Measurements from ENCODE around the gene IKZF1.

IKZF1 gene

GRCh38 chr7:50324113-50324512, 19.6 kb downstream of the IKZF1 start:
- ChIA-PET POLR2A (no interaction called here), CTCF (interaction anchor here (1.0 to 1.4 kb wide), 3 partner anchors 12 to 45 kb away, joined by 3 read pairs; no protein-coding TSS in a partner anchor)
- WGBS (ENCODE audit: insufficient coverage): 86% methylated on average over 1 of the region's 3 CpGs
- Histone ChIP-seq H3K4me1 (ENCODE audit: control extremely low read depth in 1 of 4, control insufficient read depth in 4 of 4, insufficient read depth in 4 of 4, low read length in 3 of 4) (peaks cover 8 to 29% (median 17%) of the 10 kb centered on the region in 4 experiments), H3K27ac (ENCODE audit: insufficient read depth in 1 of 2, low read depth in 1 of 2, low read length in 2 of 2, poor library complexity in 1 of 2, severe bottlenecking in 2 of 2) (no peak overlapping the region), H3K27me3 (replicated peaks in 2 of 5; ENCODE audit: control insufficient read depth in 4 of 5, insufficient read depth in 5 of 5, low read length in 4 of 5) (no peaks in the 10 kb centered on the region), H3K4me3 (ENCODE audit: control insufficient read depth in 1 of 7, extremely low read depth in 1 of 7, insufficient read depth in 4 of 7, low read depth in 2 of 7, low read length in 6 of 7) (no peak overlapping the region), H3K9me3 (ENCODE audit: control extremely low read depth in 1 of 5, control insufficient read depth in 4 of 5, insufficient read depth in 2 of 5, low read depth in 1 of 5, low read length in 4 of 5) (no peaks in the 10 kb centered on the region), H3K36me3 (ENCODE audit: control insufficient read depth in 4 of 4, insufficient read depth in 4 of 4, low read length in 3 of 4) (peaks cover 23 to 86% (median 49%) of the 10 kb centered on the region in 4 experiments)
- DNase-seq: no peak

DNA sequence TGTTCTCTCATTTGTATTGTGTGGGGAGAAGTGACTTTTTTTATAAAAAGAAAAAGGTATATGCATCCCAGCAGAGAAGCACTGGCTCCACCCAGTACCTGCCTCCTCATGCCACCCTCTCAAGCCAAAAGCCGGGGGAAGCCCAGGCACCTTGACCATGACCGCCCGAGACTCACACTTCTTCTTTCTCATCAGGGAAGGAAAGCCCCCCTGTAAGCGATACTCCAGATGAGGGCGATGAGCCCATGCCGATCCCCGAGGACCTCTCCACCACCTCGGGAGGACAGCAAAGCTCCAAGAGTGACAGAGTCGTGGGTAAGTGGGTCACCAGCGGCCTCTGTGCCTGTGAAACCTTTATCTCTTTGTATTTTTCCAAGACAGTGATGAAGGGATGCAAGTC, 22.9 kb downstream of the IKZF1 start:
- POLR2A ChIA-PET: interaction anchor here (1.0 kb wide), 1 partner anchor 8 kb away, joined by 3 read pairs; no protein-coding TSS in a partner anchor

GRCh38 chr7:50329775-50330174, 25.3 kb downstream of the IKZF1 start:
- H3K27ac ChIP-seq (ENCODE audit: insufficient read depth in 1 of 2, low read depth in 1 of 2, low read length in 2 of 2, poor library complexity in 1 of 2, severe bottlenecking in 2 of 2): peak overlapping the region; percentile 16 to 67
- POLR2A ChIA-PET: no interaction called here
- no peaks in the 10 kb centered on the region for H3K27me3 ChIP-seq (replicated peaks in 2 of 5; ENCODE audit: control insufficient read depth in 4 of 5, insufficient read depth in 5 of 5, low read length in 4 of 5)
- peaks cover 20 to 84% (median 34%) of the 10 kb centered on the region in 4 experiments for H3K36me3 ChIP-seq (ENCODE audit: control insufficient read depth in 4 of 4, insufficient read depth in 4 of 4, low read length in 3 of 4)
- WGBS (ENCODE audit: insufficient coverage): 94% methylated on average over 8 of the region's 9 CpGs
- H3K9me3 ChIP-seq (ENCODE audit: control extremely low read depth in 1 of 5, control insufficient read depth in 4 of 5, insufficient read depth in 2 of 5, low read depth in 1 of 5, low read length in 4 of 5): no peaks in the 10 kb centered on the region
- H3K4me3 ChIP-seq (ENCODE audit: control insufficient read depth in 1 of 7, extremely low read depth in 1 of 7, insufficient read depth in 4 of 7, low read depth in 2 of 7, low read length in 6 of 7): no peak overlapping the region
- DNase-seq: no peak
- peaks cover 29 to 58% (median 54%) of the 10 kb centered on the region in 4 experiments for H3K4me1 ChIP-seq (ENCODE audit: control extremely low read depth in 1 of 4, control insufficient read depth in 4 of 4, insufficient read depth in 4 of 4, low read length in 3 of 4)
- CTCF ChIA-PET: interaction anchor here (1.4 to 2.2 kb wide), 7 partner anchors 9 to 122 kb away, joined by 4 to 11 read pairs (median 8); no protein-coding TSS in a partner anchor

More for the DNA sequence above, 22.9 kb downstream of the IKZF1 start:
- CTCF ChIA-PET: interaction anchor here (0.7 to 2.1 kb wide), 8 partner anchors 10 to 178 kb away, joined by 3 to 6 read pairs (median 4); no protein-coding TSS in a partner anchor
- 99% methylated on average over 10 of the region's 10 CpGs for WGBS (ENCODE audit: insufficient coverage)
- no peak for DNase-seq
- Histone ChIP-seq H3K27ac (ENCODE audit: insufficient read depth in 1 of 2, low read depth in 1 of 2, low read length in 2 of 2, poor library complexity in 1 of 2, severe bottlenecking in 2 of 2) (no peak overlapping the region), H3K4me3 (ENCODE audit: control insufficient read depth in 1 of 7, extremely low read depth in 1 of 7, insufficient read depth in 4 of 7, low read depth in 2 of 7, low read length in 6 of 7) (no peak overlapping the region), H3K4me1 (ENCODE audit: control extremely low read depth in 1 of 4, control insufficient read depth in 4 of 4, insufficient read depth in 4 of 4, low read length in 3 of 4) (peaks cover 12 to 35% (median 33%) of the 10 kb centered on the region in 4 experiments), H3K27me3 (replicated peaks in 2 of 5; ENCODE audit: control insufficient read depth in 4 of 5, insufficient read depth in 5 of 5, low read length in 4 of 5) (no peaks in the 10 kb centered on the region), H3K9me3 (ENCODE audit: control extremely low read depth in 1 of 5, control insufficient read depth in 4 of 5, insufficient read depth in 2 of 5, low read depth in 1 of 5, low read length in 4 of 5) (no peaks in the 10 kb centered on the region), H3K36me3 (ENCODE audit: control insufficient read depth in 4 of 4, insufficient read depth in 4 of 4, low read length in 3 of 4) (peaks cover 24 to 89% (median 47%) of the 10 kb centered on the region in 4 experiments)

- ChIA-PET POLR2A (no interaction called here), CTCF (interaction anchor here (1.3 to 2.2 kb wide), 10 partner anchors 9 to 125 kb away, joined by 4 to 11 read pairs (median 6); no protein-coding TSS in a partner anchor)
- Histone ChIP-seq H3K36me3 (ENCODE audit: control insufficient read depth in 4 of 4, insufficient read depth in 4 of 4, low read length in 3 of 4) (peaks cover 19 to 82% (median 31%) of the 10 kb centered on the region in 4 experiments), H3K27ac (ENCODE audit: insufficient read depth in 1 of 2, low read depth in 1 of 2, low read length in 2 of 2, poor library complexity in 1 of 2, severe bottlenecking in 2 of 2) (peak overlapping the region; percentile 16 to 67), H3K4me3 (ENCODE audit: control insufficient read depth in 1 of 7, extremely low read depth in 1 of 7, insufficient read depth in 4 of 7, low read depth in 2 of 7, low read length in 6 of 7) (peak overlapping the region in 2 of 7 experiments; percentile 27 to 34), H3K9me3 (ENCODE audit: control extremely low read depth in 1 of 5, control insufficient read depth in 4 of 5, insufficient read depth in 2 of 5, low read depth in 1 of 5, low read length in 4 of 5) (no peaks in the 10 kb centered on the region), H3K4me1 (ENCODE audit: control extremely low read depth in 1 of 4, control insufficient read depth in 4 of 4, insufficient read depth in 4 of 4, low read length in 3 of 4) (peaks cover 33 to 63% (median 58%) of the 10 kb centered on the region in 4 experiments), H3K27me3 (replicated peaks in 2 of 5; ENCODE audit: control insufficient read depth in 4 of 5, insufficient read depth in 5 of 5, low read length in 4 of 5) (no peaks in the 10 kb centered on the region)
- DNase-seq: peak in 1 of 3 donors; percentile 47
- WGBS (ENCODE audit: insufficient coverage): 42% methylated on average over 4 of the region's 4 CpGs
These were observed 25.7 kb downstream of the IKZF1 start for GRCh38 chr7:50330254-50330653.

- H3K4me3 ChIP-seq (ENCODE audit: control insufficient read depth in 1 of 7, extremely low read depth in 1 of 7, insufficient read depth in 4 of 7, low read depth in 2 of 7, low read length in 6 of 7): peak overlapping the region in 1 of 7 experiments; percentile 27
- 13% methylated on average over 2 of the region's 3 CpGs for WGBS (ENCODE audit: insufficient coverage)
- H3K36me3 ChIP-seq (ENCODE audit: control insufficient read depth in 4 of 4, insufficient read depth in 4 of 4, low read length in 3 of 4): peaks cover 18 to 82% (median 30%) of the 10 kb centered on the region in 4 experiments
- peak in 1 of 3 donors; percentile 43 for DNase-seq
- ChIA-PET POLR2A (no interaction called here), CTCF (interaction anchor here (1.3 to 2.2 kb wide), 10 partner anchors 9 to 125 kb away, joined by 4 to 11 read pairs (median 6); no protein-coding TSS in a partner anchor)
- peak overlapping the region in 1 of 2 experiments; percentile 67 for H3K27ac ChIP-seq (ENCODE audit: insufficient read depth in 1 of 2, low read depth in 1 of 2, low read length in 2 of 2, poor library complexity in 1 of 2, severe bottlenecking in 2 of 2)
- peaks cover 36 to 67% (median 63%) of the 10 kb centered on the region in 4 experiments for H3K4me1 ChIP-seq (ENCODE audit: control extremely low read depth in 1 of 4, control insufficient read depth in 4 of 4, insufficient read depth in 4 of 4, low read length in 3 of 4)
- H3K9me3 ChIP-seq (ENCODE audit: control extremely low read depth in 1 of 5, control insufficient read depth in 4 of 5, insufficient read depth in 2 of 5, low read depth in 1 of 5, low read length in 4 of 5): no peaks in the 10 kb centered on the region
- H3K27me3 ChIP-seq (replicated peaks in 2 of 5; ENCODE audit: control insufficient read depth in 4 of 5, insufficient read depth in 5 of 5, low read length in 4 of 5): no peaks in the 10 kb centered on the region
These were observed 26.2 kb downstream of the IKZF1 start for GRCh38 chr7:50330696-50331095.

- Histone ChIP-seq H3K27ac (ENCODE audit: insufficient read depth in 1 of 2, low read depth in 1 of 2, low read length in 2 of 2, poor library complexity in 1 of 2, severe bottlenecking in 2 of 2) (peak overlapping the region; percentile 7 to 75), H3K4me3 (ENCODE audit: control insufficient read depth in 1 of 7, extremely low read depth in 1 of 7, insufficient read depth in 4 of 7, low read depth in 2 of 7, low read length in 6 of 7) (no peak overlapping the region), H3K9me3 (ENCODE audit: control extremely low read depth in 1 of 5, control insufficient read depth in 4 of 5, insufficient read depth in 2 of 5, low read depth in 1 of 5, low read length in 4 of 5) (no peaks in the 10 kb centered on the region), H3K4me1 (ENCODE audit: control extremely low read depth in 1 of 4, control insufficient read depth in 4 of 4, insufficient read depth in 4 of 4, low read length in 3 of 4) (peaks cover 38 to 77% (median 73%) of the 10 kb centered on the region in 4 experiments), H3K36me3 (ENCODE audit: control insufficient read depth in 4 of 4, insufficient read depth in 4 of 4, low read length in 3 of 4) (peaks cover 12 to 78% (median 24%) of the 10 kb centered on the region in 4 experiments), H3K27me3 (replicated peaks in 2 of 5; ENCODE audit: control insufficient read depth in 4 of 5, insufficient read depth in 5 of 5, low read length in 4 of 5) (no peaks in the 10 kb centered on the region)
- CTCF ChIA-PET: interaction anchor here (1.1 to 2.2 kb wide), 9 partner anchors 8 to 126 kb away, joined by 3 to 11 read pairs (median 6); no protein-coding TSS in a partner anchor
- POLR2A ChIA-PET: interaction anchor here (0.5 kb wide), 1 partner anchor 27 kb away, joined by 5 read pairs; no protein-coding TSS in a partner anchor
- 100% methylated on average over 2 of the region's 2 CpGs for WGBS (ENCODE audit: insufficient coverage)
- no peak for DNase-seq
These were observed 27.2 kb downstream of the IKZF1 start for GRCh38 chr7:50331564-50332208.
